ENCODE data around the gene TBCK. TPM values are rescaled to one million over a fixed set of nuclear protein-coding genes. Genes with fewer than 3 reads are reported as not detected.

The TBCK gene
- total and polyA plus RNA-seq, 2 of the 8 experiments (the other 6 are each of a cell fraction or from before 2014, with no cell fraction given) = 10.2 to 18.7 TPM

DNA sequence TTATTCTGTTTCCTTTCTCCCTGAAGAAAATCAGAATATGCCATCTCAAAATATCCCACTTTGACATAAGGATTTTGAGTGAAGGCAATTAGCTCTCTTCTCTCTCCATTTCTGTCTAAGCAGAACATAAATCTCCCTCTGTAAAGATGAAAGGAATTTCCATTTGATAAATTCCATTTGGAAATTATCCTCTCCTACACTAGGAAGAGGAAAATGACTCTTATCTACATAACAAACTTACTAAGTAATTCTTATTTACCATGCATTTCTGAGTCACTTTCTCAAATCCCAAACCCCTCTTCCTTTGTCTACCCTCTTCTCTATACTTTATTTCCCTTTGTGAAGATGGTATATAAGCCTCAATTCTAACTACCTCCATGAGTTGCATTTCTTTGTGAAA lies 11.4 kb downstream of the TBCK start (continued):
- TF ChIP-seq RNF2 (IDR thresholded peaks at IDR 0.05; ENCODE audit: borderline replicate concordance, low read depth, low read length, missing control alignments, poor library complexity, severe bottlenecking) = no peak
